Peyer's patch (tissue), 4 donors: ENCODE measurements around the gene FAM228A.

Experiments
- CTCF ChIP-seq, 6 experiments: fragments of 450-650 bp in 4 of 6; fragments of 200-600 bp in 2 of 6; sonication (generic) in 1 of 6; IDR thresholded peaks; one replicate each; pipeline ENCODE4 v1.5.1; 2017 to 2019; ENCODE audit warnings: antibody characterized with exemption in 6 of 6, mild to moderate bottlenecking in 3 of 6, moderate library complexity in 1 of 6
- POLR2A ChIP-seq, 2 donors: fragments of 450-650 bp; IDR thresholded peaks; one replicate each; pipeline ENCODE4 v1.5.1; 2017; ENCODE audit warnings: antibody characterized with exemption in 2 of 2, mild to moderate bottlenecking in 2 of 2, moderate library complexity in 2 of 2

- no peak for TF ChIP-seq CTCF (IDR thresholded peaks at IDR 0.05)
- TF ChIP-seq POLR2A (IDR thresholded peaks at IDR 0.05) = no peak
Measured at GRCh38 chr2:24163186-24163585, 11.7 kb upstream of the FAM228A start.
